Neutrophil (primary cell): ENCODE measurements around the gene MLH3.

ENCODE experiments used
- H3K27ac ChIP-seq: fragments of 200-600 bp; sonication (generic); 2 replicates; pipeline ENCODE4 v1.5.1; 2016; ENCODE audit warnings: mild to moderate bottlenecking, moderate library complexity
- H3K27me3 ChIP-seq: fragments of 200-600 bp; sonication (generic); 2 replicates; pipeline ENCODE4 v1.6.0; 2016; ENCODE audit warnings: mild to moderate bottlenecking
- H3K36me3 ChIP-seq: fragments of 200-600 bp; sonication (generic); 2 replicates; pipeline ENCODE4 v1.5.1; 2017
- H3K4me1 ChIP-seq, 2 experiments: fragments of 200-600 bp in 1 of 2; sonication (generic) in 1 of 2; 1 replicate in 1 of 2; 2 replicates in 1 of 2; pipeline versions ENCODE4 v1.5.1 to v1.6.1; 2013 to 2016; ENCODE audit warnings: low read depth in 1 of 2, low read length in 1 of 2, mild to moderate bottlenecking in 1 of 2, moderate library complexity in 1 of 2; ENCODE audit not compliant: control insufficient read depth in 1 of 2, insufficient read depth in 1 of 2
- H3K4me3 ChIP-seq, 2 experiments: fragments of 200-600 bp in 1 of 2; sonication (generic) in 1 of 2; 1 replicate in 1 of 2; 2 replicates in 1 of 2; pipeline ENCODE4 v1.5.1; 2013 to 2016; ENCODE audit warnings: low read depth in 1 of 2, low read length in 1 of 2, mild to moderate bottlenecking in 1 of 2, moderate library complexity in 1 of 2
- H3K9me3 ChIP-seq: fragments of 200-600 bp; sonication (generic); 2 replicates; pipeline ENCODE4 v1.5.1; 2016
- TF ChIP-seq, protein P1 (sequence below): fragments of 200-600 bp; sonication (generic); IDR thresholded peaks from 2 replicates; pipeline ENCODE4 v1.5.1; 2016; ENCODE audit warnings: antibody characterized with exemption

MLH3 gene

GRCh38 chr14:74973905-74974363 lies 77.3 kb downstream of the MLH3 start:
- Histone ChIP-seq H3K27me3 (no peaks in the 10 kb centered on the region), H3K9me3 (no peaks in the 10 kb centered on the region), H3K4me3 (no peak overlapping the region), H3K27ac (no peak overlapping the region), H3K4me1 (no peaks in the 10 kb centered on the region), H3K36me3 (no peaks in the 10 kb centered on the region)
- TF ChIP-seq, protein P1, sequence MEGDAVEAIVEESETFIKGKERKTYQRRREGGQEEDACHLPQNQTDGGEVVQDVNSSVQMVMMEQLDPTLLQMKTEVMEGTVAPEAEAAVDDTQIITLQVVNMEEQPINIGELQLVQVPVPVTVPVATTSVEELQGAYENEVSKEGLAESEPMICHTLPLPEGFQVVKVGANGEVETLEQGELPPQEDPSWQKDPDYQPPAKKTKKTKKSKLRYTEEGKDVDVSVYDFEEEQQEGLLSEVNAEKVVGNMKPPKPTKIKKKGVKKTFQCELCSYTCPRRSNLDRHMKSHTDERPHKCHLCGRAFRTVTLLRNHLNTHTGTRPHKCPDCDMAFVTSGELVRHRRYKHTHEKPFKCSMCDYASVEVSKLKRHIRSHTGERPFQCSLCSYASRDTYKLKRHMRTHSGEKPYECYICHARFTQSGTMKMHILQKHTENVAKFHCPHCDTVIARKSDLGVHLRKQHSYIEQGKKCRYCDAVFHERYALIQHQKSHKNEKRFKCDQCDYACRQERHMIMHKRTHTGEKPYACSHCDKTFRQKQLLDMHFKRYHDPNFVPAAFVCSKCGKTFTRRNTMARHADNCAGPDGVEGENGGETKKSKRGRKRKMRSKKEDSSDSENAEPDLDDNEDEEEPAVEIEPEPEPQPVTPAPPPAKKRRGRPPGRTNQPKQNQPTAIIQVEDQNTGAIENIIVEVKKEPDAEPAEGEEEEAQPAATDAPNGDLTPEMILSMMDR: no peak

GRCh38 chr14:74973003-74973653 lies 78.1 kb downstream of the MLH3 start:
- H3K36me3 ChIP-seq: no peaks in the 10 kb centered on the region
- no peaks in the 10 kb centered on the region for H3K4me1 ChIP-seq
- no peaks in the 10 kb centered on the region for H3K27me3 ChIP-seq
- no peak overlapping the region for H3K27ac ChIP-seq
- no peaks in the 10 kb centered on the region for H3K9me3 ChIP-seq
- TF ChIP-seq, protein P1: no peak
- H3K4me3 ChIP-seq: no peak overlapping the region

DNA sequence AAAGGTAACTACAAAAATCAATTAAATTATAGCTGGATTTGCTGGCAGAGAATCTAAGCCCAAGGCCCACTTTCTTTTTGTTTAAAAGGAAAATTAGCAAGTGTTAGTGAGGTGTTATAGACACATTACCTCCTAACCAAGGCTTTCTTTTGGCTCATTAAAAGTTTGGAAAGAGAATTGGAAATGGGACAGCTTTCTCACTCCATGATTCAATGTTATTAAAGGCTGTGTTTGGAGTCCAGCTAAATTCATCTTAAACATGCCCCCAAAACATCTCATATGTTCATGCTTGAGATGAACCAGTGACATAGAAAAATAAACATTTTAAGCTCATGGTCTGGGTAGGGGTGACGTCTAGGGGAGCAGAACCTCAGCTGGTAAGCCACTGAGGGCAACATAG lies 82.5 kb downstream of the MLH3 start:
- Histone ChIP-seq H3K27ac (no peak overlapping the region), H3K4me1 (no peaks in the 10 kb centered on the region), H3K9me3 (no peaks in the 10 kb centered on the region), H3K4me3 (no peak overlapping the region), H3K27me3 (no peaks in the 10 kb centered on the region), H3K36me3 (no peaks in the 10 kb centered on the region)
- TF ChIP-seq, protein P1: no peak

DNA sequence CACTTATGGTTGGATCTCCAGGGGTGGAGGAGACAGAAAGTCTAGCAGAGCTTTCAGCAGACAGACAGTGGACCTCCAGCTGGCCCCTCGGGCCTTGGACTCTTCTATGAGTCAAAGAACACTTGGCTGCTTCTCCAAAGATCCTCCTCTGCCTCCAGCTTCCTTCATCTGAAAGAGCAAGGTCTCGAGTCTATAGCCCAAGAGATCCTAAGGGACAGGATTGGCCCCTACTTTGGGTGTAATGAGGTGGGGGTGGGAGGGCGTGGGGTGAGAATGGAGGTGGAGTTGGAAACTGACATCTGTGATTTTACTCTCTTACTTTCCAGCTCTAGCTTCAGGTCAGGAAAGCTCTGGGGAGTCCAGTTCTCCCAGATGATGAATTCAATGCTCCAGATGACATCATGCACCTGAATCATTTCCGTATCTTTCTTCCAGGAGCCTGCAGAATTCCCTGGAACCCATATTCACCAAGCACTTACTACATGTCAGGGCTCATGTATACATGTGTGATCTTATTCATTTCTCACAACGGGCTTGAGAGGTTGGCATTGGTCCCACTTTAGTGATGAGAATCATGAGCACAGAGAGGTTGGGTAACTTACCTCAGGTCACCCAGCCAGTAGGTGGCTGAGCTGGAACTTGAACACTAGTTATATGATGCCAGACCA lies 85.6 kb downstream of the MLH3 start:
- TF ChIP-seq, protein P1: no peak

DNA sequence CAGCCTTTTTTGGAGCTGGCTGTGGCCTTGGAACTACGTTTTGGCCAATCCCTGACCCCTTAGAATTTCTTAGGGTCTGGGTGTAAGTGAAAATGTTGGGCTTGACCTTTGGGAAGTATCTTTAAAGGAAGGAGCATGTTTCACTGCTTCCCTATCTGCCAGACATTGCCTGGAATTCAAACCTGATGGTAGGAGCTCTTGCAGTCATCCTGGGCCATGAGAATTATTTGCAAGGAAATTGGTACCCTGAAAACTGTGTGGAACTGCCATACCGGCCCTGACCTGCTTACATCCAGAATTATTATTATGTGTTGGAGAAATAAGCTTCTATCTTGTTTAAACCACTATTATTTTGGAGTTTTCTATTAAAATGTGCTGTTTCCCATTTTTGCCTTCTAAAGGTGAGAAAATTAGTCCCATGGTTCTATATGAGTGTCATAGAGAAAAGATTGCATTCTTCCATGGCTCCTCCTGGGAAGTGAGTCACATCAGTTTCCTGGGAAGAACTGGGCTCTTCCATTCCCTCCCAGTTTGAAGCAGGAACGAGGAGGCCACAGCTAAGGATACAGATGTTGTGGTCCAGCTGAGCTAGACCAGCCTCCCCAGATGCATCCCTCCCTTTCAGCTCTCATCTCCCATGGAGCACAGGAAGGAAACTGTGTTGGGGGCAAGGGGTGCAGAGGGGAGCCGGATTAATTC lies 86.3 kb downstream of the MLH3 start:
- H3K9me3 ChIP-seq: no peaks in the 10 kb centered on the region
- H3K27ac ChIP-seq: no peak overlapping the region
- TF ChIP-seq, protein P1: no peak
- H3K4me3 ChIP-seq: no peak overlapping the region
- H3K27me3 ChIP-seq: no peaks in the 10 kb centered on the region
- H3K36me3 ChIP-seq: no peaks in the 10 kb centered on the region
- peaks cover 12 to 16% of the 10 kb centered on the region in 2 experiments for H3K4me1 ChIP-seq

More for the DNA sequence above, 85.6 kb downstream of the MLH3 start:
- no peaks in the 10 kb centered on the region for H3K9me3 ChIP-seq
- no peak overlapping the region for H3K4me3 ChIP-seq
- H3K36me3 ChIP-seq: no peaks in the 10 kb centered on the region
- no peak overlapping the region for H3K27ac ChIP-seq
- peaks cover 12 to 16% of the 10 kb centered on the region in 2 experiments for H3K4me1 ChIP-seq
- no peaks in the 10 kb centered on the region for H3K27me3 ChIP-seq
